ENCODE results near the gene HOXC4.

Gene HOXC4

DNA sequence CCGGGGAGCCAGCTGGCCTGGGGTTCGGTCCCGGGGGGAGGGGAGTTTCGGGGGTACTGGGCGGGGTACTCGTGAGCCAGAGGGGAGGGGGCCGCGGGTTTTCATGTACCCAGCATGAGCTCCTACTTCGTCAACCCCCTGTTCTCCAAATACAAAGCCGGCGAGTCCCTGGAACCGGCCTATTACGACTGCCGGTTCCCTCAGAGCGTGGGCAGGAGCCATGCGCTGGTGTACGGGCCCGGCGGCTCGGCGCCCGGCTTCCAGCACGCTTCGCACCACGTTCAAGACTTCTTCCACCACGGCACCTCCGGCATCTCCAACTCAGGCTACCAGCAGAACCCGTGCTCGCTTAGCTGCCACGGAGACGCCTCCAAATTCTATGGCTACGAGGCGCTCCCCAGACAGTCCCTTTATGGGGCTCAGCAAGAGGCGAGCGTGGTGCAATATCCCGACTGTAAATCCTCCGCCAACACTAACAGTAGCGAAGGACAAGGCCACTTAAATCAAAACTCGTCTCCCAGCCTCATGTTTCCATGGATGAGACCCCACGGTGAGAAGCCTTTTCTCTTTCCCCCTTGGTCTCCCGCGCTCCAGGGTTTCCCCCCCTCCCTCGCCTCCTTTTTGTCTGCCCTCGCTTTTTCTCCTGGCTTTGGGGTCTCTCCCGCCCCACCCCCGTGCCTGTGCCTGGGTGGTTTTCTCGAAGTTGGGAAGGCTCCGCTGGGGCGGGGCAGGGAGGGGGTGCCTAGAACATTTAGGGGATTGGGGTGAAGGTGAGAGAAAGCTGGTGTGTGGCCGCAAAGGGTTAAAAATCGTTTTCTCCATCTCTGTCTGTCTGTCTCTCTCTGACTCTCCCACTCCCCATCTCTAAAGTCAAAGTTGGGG is 44.2 kb upstream of the HOXC4 start (continued):
- TF ChIP-seq PRDM4 (tag by site-specific recombination; IDR thresholded peaks at IDR 0.05), result peak; percentile 65
- peak; percentile 66; the same call in 1 of the 2 replicates for TF ChIP-seq ZEB2 (tag by site-specific recombination; IDR thresholded peaks at IDR 0.05)
- no peak for TF ChIP-seq GLI4 (tag by site-specific recombination; IDR thresholded peaks at IDR 0.05)
- no peak for TF ChIP-seq ZNF350 (tag by site-specific recombination; IDR thresholded peaks at IDR 0.05)
- TF ChIP-seq, protein P1, sequence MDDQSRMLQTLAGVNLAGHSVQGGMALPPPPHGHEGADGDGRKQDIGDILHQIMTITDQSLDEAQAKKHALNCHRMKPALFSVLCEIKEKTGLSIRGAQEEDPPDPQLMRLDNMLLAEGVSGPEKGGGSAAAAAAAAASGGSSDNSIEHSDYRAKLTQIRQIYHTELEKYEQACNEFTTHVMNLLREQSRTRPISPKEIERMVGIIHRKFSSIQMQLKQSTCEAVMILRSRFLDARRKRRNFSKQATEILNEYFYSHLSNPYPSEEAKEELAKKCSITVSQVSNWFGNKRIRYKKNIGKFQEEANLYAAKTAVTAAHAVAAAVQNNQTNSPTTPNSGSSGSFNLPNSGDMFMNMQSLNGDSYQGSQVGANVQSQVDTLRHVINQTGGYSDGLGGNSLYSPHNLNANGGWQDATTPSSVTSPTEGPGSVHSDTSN (CRISPR knock-in tag; IDR thresholded peaks at IDR 0.05), result 0 out of 2 replicates have a peak, but pooled peaks have one; percentile 25
- no peak for TF ChIP-seq KLF9 (tag by site-specific recombination; IDR thresholded peaks at IDR 0.05; ENCODE audit: low read depth)
- TF ChIP-seq ZNF548 (tag by site-specific recombination; IDR thresholded peaks at IDR 0.05), result no peak
- TF ChIP-seq ZFHX2 (tag by site-specific recombination; conservative IDR thresholded peaks at IDR 0.05), result peak; percentile 71
- TF ChIP-seq ZNF596 (tag by site-specific recombination; IDR thresholded peaks at IDR 0.05), result no peak; the same call in 1 of the 2 replicates
- TF ChIP-seq, protein P2, sequence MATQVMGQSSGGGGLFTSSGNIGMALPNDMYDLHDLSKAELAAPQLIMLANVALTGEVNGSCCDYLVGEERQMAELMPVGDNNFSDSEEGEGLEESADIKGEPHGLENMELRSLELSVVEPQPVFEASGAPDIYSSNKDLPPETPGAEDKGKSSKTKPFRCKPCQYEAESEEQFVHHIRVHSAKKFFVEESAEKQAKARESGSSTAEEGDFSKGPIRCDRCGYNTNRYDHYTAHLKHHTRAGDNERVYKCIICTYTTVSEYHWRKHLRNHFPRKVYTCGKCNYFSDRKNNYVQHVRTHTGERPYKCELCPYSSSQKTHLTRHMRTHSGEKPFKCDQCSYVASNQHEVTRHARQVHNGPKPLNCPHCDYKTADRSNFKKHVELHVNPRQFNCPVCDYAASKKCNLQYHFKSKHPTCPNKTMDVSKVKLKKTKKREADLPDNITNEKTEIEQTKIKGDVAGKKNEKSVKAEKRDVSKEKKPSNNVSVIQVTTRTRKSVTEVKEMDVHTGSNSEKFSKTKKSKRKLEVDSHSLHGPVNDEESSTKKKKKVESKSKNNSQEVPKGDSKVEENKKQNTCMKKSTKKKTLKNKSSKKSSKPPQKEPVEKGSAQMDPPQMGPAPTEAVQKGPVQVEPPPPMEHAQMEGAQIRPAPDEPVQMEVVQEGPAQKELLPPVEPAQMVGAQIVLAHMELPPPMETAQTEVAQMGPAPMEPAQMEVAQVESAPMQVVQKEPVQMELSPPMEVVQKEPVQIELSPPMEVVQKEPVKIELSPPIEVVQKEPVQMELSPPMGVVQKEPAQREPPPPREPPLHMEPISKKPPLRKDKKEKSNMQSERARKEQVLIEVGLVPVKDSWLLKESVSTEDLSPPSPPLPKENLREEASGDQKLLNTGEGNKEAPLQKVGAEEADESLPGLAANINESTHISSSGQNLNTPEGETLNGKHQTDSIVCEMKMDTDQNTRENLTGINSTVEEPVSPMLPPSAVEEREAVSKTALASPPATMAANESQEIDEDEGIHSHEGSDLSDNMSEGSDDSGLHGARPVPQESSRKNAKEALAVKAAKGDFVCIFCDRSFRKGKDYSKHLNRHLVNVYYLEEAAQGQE (tag by site-specific recombination; IDR thresholded peaks at IDR 0.05), result 0 out of 2 replicates have a peak, but pooled peaks have one; percentile 24
- no peak for TF ChIP-seq ZNF157 (tag by site-specific recombination; IDR thresholded peaks at IDR 0.05)
- TF ChIP-seq WT1 (tag by site-specific recombination; IDR thresholded peaks at IDR 0.05), result 0 out of 2 replicates have a peak, but pooled peaks have one; percentile 31
- TF ChIP-seq SP7 (tag by site-specific recombination; IDR thresholded peaks at IDR 0.05), result no peak
- no peak for TF ChIP-seq ZNF747 (tag by site-specific recombination; IDR thresholded peaks at IDR 0.05)
- 0 out of 2 replicates have a peak, but pooled peaks have one; percentile 10 for TF ChIP-seq ZXDB (tag by site-specific recombination; IDR thresholded peaks at IDR 0.05)
- TF ChIP-seq ZBTB17 (tag by site-specific recombination; IDR thresholded peaks at IDR 0.05), result peak; percentile 58; the same call in 1 of the 2 replicates
- TF ChIP-seq ZSCAN30 (tag by site-specific recombination; IDR thresholded peaks at IDR 0.05), result no peak
- TF ChIP-seq IKZF3 (tag by site-specific recombination; IDR thresholded peaks at IDR 0.05), result 0 out of 2 replicates have a peak, but pooled peaks have one; percentile 16
- TF ChIP-seq ZBTB10 (tag by site-specific recombination; IDR thresholded peaks at IDR 0.05), result peak; percentile 77
- no peak for TF ChIP-seq ZNF184 (tag by site-specific recombination; IDR thresholded peaks at IDR 0.05)
- TF ChIP-seq ZNF571 (tag by site-specific recombination; IDR thresholded peaks at IDR 0.05), result no peak
- TF ChIP-seq ZNF785 (tag by site-specific recombination; IDR thresholded peaks at IDR 0.05), result no peak
- no peak for TF ChIP-seq ZNF302 (tag by site-specific recombination; IDR thresholded peaks at IDR 0.05; ENCODE audit: low read depth)
- 0 out of 2 replicates have a peak, but pooled peaks have one; percentile 25 for TF ChIP-seq ZNF843 (tag by site-specific recombination; IDR thresholded peaks at IDR 0.05)
- no peak for TF ChIP-seq ZNF707 (tag by site-specific recombination; IDR thresholded peaks at IDR 0.05)
- no peak; the same call in 1 of the 2 replicates for TF ChIP-seq ZNF146 (tag by site-specific recombination; IDR thresholded peaks at IDR 0.05)
- no peak for TF ChIP-seq ZNF140 (tag by site-specific recombination; IDR thresholded peaks at IDR 0.05)
- no peak for TF ChIP-seq ZBTB49 (tag by site-specific recombination; IDR thresholded peaks at IDR 0.05; ENCODE audit: low read depth)

Measured in HEK293 (cell line).